ENCODE measurements around the gene DCTN2.

DCTN2 gene

GRCh38 chr12:57491393-57492280 is 55.4 kb downstream of the DCTN2 start:
- in situ Hi-C loops (cut with MboI; ENCODE audit: low sequenced_read_pairs) = no loop called here

- in situ Hi-C loops (cut with MboI; ENCODE audit: low sequenced_read_pairs) = no loop called here
Observed at GRCh38 chr12:57490126-57490525, 56.9 kb downstream of the DCTN2 start.

- in situ Hi-C loops (cut with MboI; ENCODE audit: low sequenced_read_pairs) = no loop called here
Observed at GRCh38 chr12:57489157-57489641, 57.8 kb downstream of the DCTN2 start.

GRCh38 chr12:57488402-57489156 is 58.4 kb downstream of the DCTN2 start:
- in situ Hi-C loops (cut with MboI; ENCODE audit: low sequenced_read_pairs) = no loop called here

GRCh38 chr12:57487597-57488401 is 59.2 kb downstream of the DCTN2 start, which contains the start of gene MARS1:
Gene MARS1 (plus strand): TSS chr12:57488068. CDS start chr12:57488091, 23 bp downstream.
- in situ Hi-C loops (cut with MboI; ENCODE audit: low sequenced_read_pairs) = no loop called here

GRCh38 chr12:57487055-57487596 is 59.9 kb downstream of the DCTN2 start:
- in situ Hi-C loops (cut with MboI; ENCODE audit: low sequenced_read_pairs) = no loop called here

- in situ Hi-C loops (cut with MboI; ENCODE audit: low sequenced_read_pairs) = no loop called here
Observed at GRCh38 chr12:57485695-57486094, 61.3 kb downstream of the DCTN2 start.

- in situ Hi-C loops (cut with MboI; ENCODE audit: low sequenced_read_pairs) = no loop called here
Observed at GRCh38 chr12:57483466-57483865, 63.5 kb downstream of the DCTN2 start.

GRCh38 chr12:57481671-57482070 is 65.3 kb downstream of the DCTN2 start:
- in situ Hi-C loops (cut with MboI; ENCODE audit: low sequenced_read_pairs) = no loop called here
